HCT116 (cell line): ENCODE results near the gene ERICH3. TPM values are rescaled to one million over a fixed set of nuclear protein-coding genes. Genes with fewer than 3 reads are reported as not detected.

Experiments
- ATAC-seq: fragments of 200-7000 bp; cut with Tn5 transposase; 2 replicates; pipeline ENCODE4 v1.9.1; 2020; ENCODE audit warnings: mild to moderate bottlenecking, moderate library complexity
- BruUV-seq: library from RNA; stranded (reverse); fragments of 400-500 nt; replicated peaks from 2 replicates; lab custom pipeline; 2021; lab: Mats Ljungman, UMichigan
- CTCF ChIA-PET: fragments of 300-600 bp; sonication (Branson Sonifier 250); formaldehyde crosslinking; loops from one replicate; lab custom pipeline; 2021; ENCODE audit warnings: antibody characterized with exemption; lab: Charles Lee
- POLR2A ChIA-PET: fragments of 300-600, 350-600 bp; sonication (Branson Sonifier 250); formaldehyde crosslinking; loops from one replicate; lab custom pipeline; 2021; ENCODE audit warnings: antibody characterized with exemption; lab: Charles Lee
- RAD21 ChIA-PET, 2 experiments: fragments of 300-600 bp; sonication (Branson Sonifier 250); formaldehyde crosslinking; loops; one replicate each; lab custom pipeline; 2023; ENCODE audit warnings: low total read pairs in 2 of 2; ENCODE audit not compliant: uncharacterized antibody in 2 of 2, unreplicated experiment in 2 of 2, low non-redundant PET in 1 of 2; lab: Charles Lee
- DNase-seq: peaks from one replicate; pipeline ENCODE4 v3.0.0-alpha.2; 2010; ENCODE audit warnings: low read depth, low spot score
- H2AFZ ChIP-seq: fragments of 200-600 bp; shearing (Covaris generic), sonication (generic); 2 replicates; pipeline ENCODE4 v1.6.1; 2017; ENCODE audit warnings: low read depth, mixed run types, mixed read lengths, antibody characterized with exemption, low read length; ENCODE audit not compliant: poor library complexity, severe bottlenecking
- H3K27ac ChIP-seq: 2 replicates; pipeline ENCODE4 v1.5.1; 2012; ENCODE audit warnings: low read depth, low read length
- H3K27me3 ChIP-seq: fragments of 200-600 bp; sonication (generic); 2 replicates; pipeline ENCODE4 v1.6.1; 2016; ENCODE audit warnings: mixed run types, low read length, mixed read lengths; ENCODE audit not compliant: insufficient read depth
- H3K36me3 ChIP-seq, 2 experiments: fragments of 200-500 bp in 1 of 2; fragments of 200-600 bp in 1 of 2; sonication (Bioruptor generic) in 1 of 2; sonication (generic) in 1 of 2; 2 replicates each; pipeline versions ENCODE4 v1.5.1 to v1.6.1; 2014 to 2016; ENCODE audit warnings: low read length in 2 of 2, inconsistent platforms in 1 of 2, mixed read lengths in 1 of 2, mixed run types in 1 of 2; ENCODE audit not compliant: insufficient read depth in 2 of 2, control insufficient read depth in 1 of 2
- H3K4me1 ChIP-seq, 2 experiments: fragments of 200-600 bp in 1 of 2; sonication (generic) in 1 of 2; 2 replicates each; pipeline versions ENCODE4 v1.5.1 to v1.6.1; 2012 to 2017; ENCODE audit warnings: low read length in 2 of 2, inconsistent platforms in 1 of 2, mild to moderate bottlenecking in 1 of 2, mixed read lengths in 1 of 2, mixed run types in 1 of 2, moderate library complexity in 1 of 2; ENCODE audit not compliant: insufficient read depth in 2 of 2, control insufficient read depth in 1 of 2
- H3K4me2 ChIP-seq: fragments of 200-600 bp; sonication (generic); 2 replicates; pipeline ENCODE4 v1.6.1; 2017; ENCODE audit warnings: mixed run types, low read length, mixed read lengths
- H3K4me3 ChIP-seq, 2 experiments: fragments of 200-600 bp in 1 of 2; sonication (generic) in 1 of 2; replicated peaks in 1 of 2; 2 replicates each; pipeline ENCODE4 v1.5.1; 2011 to 2016; ENCODE audit warnings: low read length in 2 of 2, control low read depth in 1 of 2, low read depth in 1 of 2, mild to moderate bottlenecking in 1 of 2, mixed read lengths in 1 of 2, mixed run types in 1 of 2
- H3K79me2 ChIP-seq: fragments of 200-600 bp; sonication (generic); 2 replicates; pipeline ENCODE4 v1.6.1; 2017; ENCODE audit warnings: mild to moderate bottlenecking, mixed run types, low read length, moderate library complexity, mixed read lengths; ENCODE audit not compliant: insufficient read depth
- H3K9ac ChIP-seq: fragments of 200-600 bp; sonication (generic); 2 replicates; pipeline ENCODE4 v1.6.1; 2016; ENCODE audit warnings: low read length, mixed read lengths
- H3K9me2 ChIP-seq: fragments of 200-600 bp; sonication (generic), shearing (Covaris generic); 2 replicates; pipeline ENCODE4 v1.6.1; 2017; ENCODE audit warnings: mixed run types, mild to moderate bottlenecking, moderate library complexity; ENCODE audit not compliant: insufficient read depth
- H3K9me3 ChIP-seq, 2 experiments: fragments of 200-500 bp in 1 of 2; fragments of 200-600 bp in 1 of 2; sonication (Bioruptor generic) in 1 of 2; sonication (generic) in 1 of 2; 2 replicates each; pipeline ENCODE4 v1.6.1; 2014 to 2017; ENCODE audit warnings: low read length in 2 of 2, mixed read lengths in 2 of 2, inconsistent platforms in 1 of 2, low read depth in 1 of 2, mild to moderate bottlenecking in 1 of 2, mixed run types in 1 of 2, moderate library complexity in 1 of 2; ENCODE audit not compliant: control insufficient read depth in 1 of 2, insufficient read depth in 1 of 2
- H4K20me1 ChIP-seq: fragments of 200-600 bp; sonication (generic), shearing (Covaris generic); 2 replicates; pipeline ENCODE4 v1.6.1; 2017; ENCODE audit warnings: mixed run types, mild to moderate bottlenecking, moderate library complexity; ENCODE audit not compliant: insufficient read depth
- EGR1 ChIP-seq: IDR thresholded peaks from 2 replicates; pipeline ENCODE4 v1.6.1; 2012; ENCODE audit warnings: low read depth
- EZH2 ChIP-seq: fragments of 200-600 bp; sonication (generic); IDR thresholded peaks from 2 replicates; pipeline ENCODE4 v1.6.1; 2017; ENCODE audit warnings: antibody characterized with exemption, mixed run types
- EZH2phosphoT487 ChIP-seq: fragments of 200-600 bp; IDR thresholded peaks from 2 replicates; pipeline ENCODE4 v1.6.1; 2018; ENCODE audit warnings: antibody characterized with exemption, borderline replicate concordance
- FOSL1 ChIP-seq: IDR thresholded peaks from 2 replicates; pipeline ENCODE4 v1.6.1; 2012; ENCODE audit warnings: low read depth
- JUND ChIP-seq: IDR thresholded peaks from 2 replicates; pipeline ENCODE4 v1.6.1; 2012
- SP1 ChIP-seq: IDR thresholded peaks from 2 replicates; pipeline ENCODE4 v1.6.1; 2012; ENCODE audit warnings: low read depth
- TCF7L2 ChIP-seq: IDR thresholded peaks from 2 replicates; pipeline ENCODE4 v1.7.0; 2011; ENCODE audit warnings: borderline replicate concordance, inconsistent platforms; ENCODE audit not compliant: insufficient read depth, insufficient read length; ENCODE audit errors: extremely low read depth
- YY1 ChIP-seq: IDR thresholded peaks from 2 replicates; pipeline ENCODE4 v1.6.1; 2011; ENCODE audit warnings: low read length, low read depth, moderate library complexity, mild to moderate bottlenecking; ENCODE audit not compliant: insufficient replicate concordance; ENCODE audit errors: extremely low read depth
- ZFX ChIP-seq: fragments of 450-650 bp; IDR thresholded peaks from 2 replicates; pipeline ENCODE4 v1.6.1; 2017
- intact Hi-C: fragments of 100-400 bp; cut with micrococcal nuclease; formaldehyde crosslinking; loops from 2 replicates; pipeline ENCODE4 v1.10.0; 2022
- total RNA-seq: library from RNA; stranded (reverse); gene quantifications from one replicate; pipeline ENCODE4 v1.2.1, GENCODE V29; 2021; ENCODE audit not compliant: unreplicated experiment
- TF ChIP-seq, protein P1 (sequence below): IDR thresholded peaks from 2 replicates; pipeline ENCODE4 v1.6.1; 2012; ENCODE audit warnings: low read depth
- TF ChIP-seq, protein P2 (sequence below), 3 experiments: fragments of 200-600 bp in 1 of 3; sonication (generic) in 1 of 3; IDR thresholded peaks in 2 of 3; conservative IDR thresholded peaks in 1 of 3; 2 replicates each; pipeline ENCODE4 v1.5.1; 2012 to 2017; ENCODE audit warnings: low read depth in 2 of 3, low read length in 2 of 3, antibody characterized with exemption in 1 of 3, borderline replicate concordance in 1 of 3, control low read depth in 1 of 3, mild to moderate bottlenecking in 1 of 3, mixed read lengths in 1 of 3, mixed run types in 1 of 3, moderate library complexity in 1 of 3; ENCODE audit not compliant: insufficient read depth in 1 of 3
- TF ChIP-seq, protein P3 (sequence below): IDR thresholded peaks from 2 replicates; pipeline ENCODE4 v1.6.1; 2012
- TF ChIP-seq, protein P4 (sequence below): IDR thresholded peaks from 2 replicates; pipeline ENCODE4 v1.6.1; 2012

Gene ERICH3
- total RNA-seq, 1 experiment from 2014 or later, result not detected

DNA sequence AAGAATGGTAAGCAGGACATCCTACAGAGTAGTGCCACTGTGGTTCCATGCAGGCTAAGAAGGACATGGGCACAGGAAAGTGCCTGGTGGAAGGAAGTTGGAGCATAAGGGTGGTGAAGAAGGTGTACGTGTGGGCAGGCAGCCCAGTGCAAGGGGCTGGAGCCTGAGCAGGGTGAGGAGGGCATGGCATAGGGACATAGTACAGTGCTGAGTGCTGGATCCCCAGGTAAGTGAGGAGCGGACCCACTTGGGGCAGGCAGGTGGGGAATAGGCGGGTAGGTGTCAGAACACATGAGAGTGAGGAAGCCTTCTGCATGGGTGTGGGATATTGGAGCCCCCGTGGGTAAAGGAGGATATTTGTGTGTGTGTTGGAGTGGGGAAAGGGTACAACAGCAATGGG lies 145.5 kb downstream of the ERICH3 start:
- POLR2A ChIA-PET, result no interaction called here
- no peaks in the 10 kb centered on the region for H4K20me1 ChIP-seq
- CTCF ChIA-PET, result no interaction called here
- no peak overlapping the region for H2AFZ ChIP-seq
- H3K9me2 ChIP-seq, result no peaks in the 10 kb centered on the region
- H3K79me2 ChIP-seq, result no peaks in the 10 kb centered on the region
- BruUV-seq, result no TSS peak
- H3K9me3 ChIP-seq, result no peaks in the 10 kb centered on the region
- no peak overlapping the region for H3K9ac ChIP-seq
- intact Hi-C loops, result no loop called here
- no peak overlapping the region for H3K4me3 ChIP-seq
- DNase-seq (no peak), ATAC-seq (no peak)
- RAD21 ChIA-PET, result no interaction called here
- no peaks in the 10 kb centered on the region for H3K4me1 ChIP-seq
- no peak overlapping the region for H3K27ac ChIP-seq
- H3K27me3 ChIP-seq, result no peaks in the 10 kb centered on the region
- H3K36me3 ChIP-seq, result no peaks in the 10 kb centered on the region
- TF ChIP-seq, protein P1, sequence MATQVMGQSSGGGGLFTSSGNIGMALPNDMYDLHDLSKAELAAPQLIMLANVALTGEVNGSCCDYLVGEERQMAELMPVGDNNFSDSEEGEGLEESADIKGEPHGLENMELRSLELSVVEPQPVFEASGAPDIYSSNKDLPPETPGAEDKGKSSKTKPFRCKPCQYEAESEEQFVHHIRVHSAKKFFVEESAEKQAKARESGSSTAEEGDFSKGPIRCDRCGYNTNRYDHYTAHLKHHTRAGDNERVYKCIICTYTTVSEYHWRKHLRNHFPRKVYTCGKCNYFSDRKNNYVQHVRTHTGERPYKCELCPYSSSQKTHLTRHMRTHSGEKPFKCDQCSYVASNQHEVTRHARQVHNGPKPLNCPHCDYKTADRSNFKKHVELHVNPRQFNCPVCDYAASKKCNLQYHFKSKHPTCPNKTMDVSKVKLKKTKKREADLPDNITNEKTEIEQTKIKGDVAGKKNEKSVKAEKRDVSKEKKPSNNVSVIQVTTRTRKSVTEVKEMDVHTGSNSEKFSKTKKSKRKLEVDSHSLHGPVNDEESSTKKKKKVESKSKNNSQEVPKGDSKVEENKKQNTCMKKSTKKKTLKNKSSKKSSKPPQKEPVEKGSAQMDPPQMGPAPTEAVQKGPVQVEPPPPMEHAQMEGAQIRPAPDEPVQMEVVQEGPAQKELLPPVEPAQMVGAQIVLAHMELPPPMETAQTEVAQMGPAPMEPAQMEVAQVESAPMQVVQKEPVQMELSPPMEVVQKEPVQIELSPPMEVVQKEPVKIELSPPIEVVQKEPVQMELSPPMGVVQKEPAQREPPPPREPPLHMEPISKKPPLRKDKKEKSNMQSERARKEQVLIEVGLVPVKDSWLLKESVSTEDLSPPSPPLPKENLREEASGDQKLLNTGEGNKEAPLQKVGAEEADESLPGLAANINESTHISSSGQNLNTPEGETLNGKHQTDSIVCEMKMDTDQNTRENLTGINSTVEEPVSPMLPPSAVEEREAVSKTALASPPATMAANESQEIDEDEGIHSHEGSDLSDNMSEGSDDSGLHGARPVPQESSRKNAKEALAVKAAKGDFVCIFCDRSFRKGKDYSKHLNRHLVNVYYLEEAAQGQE, result no peak
- TF ChIP-seq ZFX (no peak), EZH2 (no peak), YY1 (no peak), EZH2phosphoT487 (no peak), JUND (no peak), FOSL1 (no peak), SP1 (no peak), TCF7L2 (no peak), EGR1 (no peak)
- TF ChIP-seq, protein P2, sequence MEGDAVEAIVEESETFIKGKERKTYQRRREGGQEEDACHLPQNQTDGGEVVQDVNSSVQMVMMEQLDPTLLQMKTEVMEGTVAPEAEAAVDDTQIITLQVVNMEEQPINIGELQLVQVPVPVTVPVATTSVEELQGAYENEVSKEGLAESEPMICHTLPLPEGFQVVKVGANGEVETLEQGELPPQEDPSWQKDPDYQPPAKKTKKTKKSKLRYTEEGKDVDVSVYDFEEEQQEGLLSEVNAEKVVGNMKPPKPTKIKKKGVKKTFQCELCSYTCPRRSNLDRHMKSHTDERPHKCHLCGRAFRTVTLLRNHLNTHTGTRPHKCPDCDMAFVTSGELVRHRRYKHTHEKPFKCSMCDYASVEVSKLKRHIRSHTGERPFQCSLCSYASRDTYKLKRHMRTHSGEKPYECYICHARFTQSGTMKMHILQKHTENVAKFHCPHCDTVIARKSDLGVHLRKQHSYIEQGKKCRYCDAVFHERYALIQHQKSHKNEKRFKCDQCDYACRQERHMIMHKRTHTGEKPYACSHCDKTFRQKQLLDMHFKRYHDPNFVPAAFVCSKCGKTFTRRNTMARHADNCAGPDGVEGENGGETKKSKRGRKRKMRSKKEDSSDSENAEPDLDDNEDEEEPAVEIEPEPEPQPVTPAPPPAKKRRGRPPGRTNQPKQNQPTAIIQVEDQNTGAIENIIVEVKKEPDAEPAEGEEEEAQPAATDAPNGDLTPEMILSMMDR (IDR thresholded peaks at IDR 0.05 in 2 of 3, conservative IDR thresholded peaks at IDR 0.05 in 1 of 3; ENCODE audit: borderline replicate concordance in 1 of 3, insufficient read depth in 1 of 3, low read depth in 2 of 3, low read length in 2 of 3), result no peak
- TF ChIP-seq, protein P3, sequence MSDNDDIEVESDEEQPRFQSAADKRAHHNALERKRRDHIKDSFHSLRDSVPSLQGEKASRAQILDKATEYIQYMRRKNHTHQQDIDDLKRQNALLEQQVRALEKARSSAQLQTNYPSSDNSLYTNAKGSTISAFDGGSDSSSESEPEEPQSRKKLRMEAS, result no peak
- TF ChIP-seq, protein P4, sequence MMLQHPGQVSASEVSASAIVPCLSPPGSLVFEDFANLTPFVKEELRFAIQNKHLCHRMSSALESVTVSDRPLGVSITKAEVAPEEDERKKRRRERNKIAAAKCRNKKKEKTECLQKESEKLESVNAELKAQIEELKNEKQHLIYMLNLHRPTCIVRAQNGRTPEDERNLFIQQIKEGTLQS, result no peak
- H3K4me2 ChIP-seq, result no peak overlapping the region
